Lower leg skin (tissue), 4 donors: ENCODE measurements around the gene ZNF540. TPM values are rescaled to one million over a fixed set of nuclear protein-coding genes. Genes with fewer than 3 reads are reported as not detected.

Source experiments
- DNase-seq, 2 donors: peaks; one replicate each; pipeline ENCODE4 v3.0.0-alpha.2; 2019; ENCODE audit warnings: low spot score in 2 of 2
- H3K4me3 ChIP-seq: fragments of 200-600 bp; sonication (generic); 2 replicates; pipeline ENCODE4 v1.5.1; 2017; ENCODE audit warnings: mild to moderate bottlenecking, low read depth; ENCODE audit not compliant: poor library complexity, severe bottlenecking
- CTCF ChIP-seq, 3 donors: fragments of 450-650 bp; IDR thresholded peaks; one replicate each; pipeline ENCODE4 v1.5.1; 2016; ENCODE audit warnings: antibody characterized with exemption in 3 of 3, mild to moderate bottlenecking in 3 of 3, moderate library complexity in 2 of 3
- POLR2A ChIP-seq, 2 donors: fragments of 450-650 bp; IDR thresholded peaks; one replicate each; pipeline ENCODE4 v1.6.1; 2016 to 2017; ENCODE audit warnings: antibody characterized with exemption in 2 of 2, mild to moderate bottlenecking in 1 of 2, moderate library complexity in 1 of 2
- WGBS, 2 donors: methylation state at CpG; one replicate each; pipeline ENCODE4 v1.1.5; 2018; 5-methylcytosine and 5-hydroxymethylcytosine counted together
- intact Hi-C: fragments of 100-400 bp; cut with DNase I; formaldehyde crosslinking; loops from one replicate; pipeline ENCODE4 v1.15.0; 2023; ENCODE audit warnings: low total_unique reads
- total RNA-seq, 4 donors: library from RNA; depleted of rRNA; stranded (reverse); fragments of >200 nt; gene quantifications; one replicate each; pipeline ENCODE4 v1.1.0, GENCODE V29; 2016

Gene ZNF540
- total RNA-seq, 4 donors from 2014 or later = 1.0 to 6.9 (median 2.0) TPM

GRCh38 chr19:37572203-37572602, 22.5 kb upstream of the ZNF540 start:
- no peak overlapping the region for H3K4me3 ChIP-seq
- TF ChIP-seq CTCF (IDR thresholded peaks at IDR 0.05) = no peak
- TF ChIP-seq POLR2A (IDR thresholded peaks at IDR 0.05) = no peak
- intact Hi-C loops = no loop called here
- DNase-seq = no peak

DNA sequence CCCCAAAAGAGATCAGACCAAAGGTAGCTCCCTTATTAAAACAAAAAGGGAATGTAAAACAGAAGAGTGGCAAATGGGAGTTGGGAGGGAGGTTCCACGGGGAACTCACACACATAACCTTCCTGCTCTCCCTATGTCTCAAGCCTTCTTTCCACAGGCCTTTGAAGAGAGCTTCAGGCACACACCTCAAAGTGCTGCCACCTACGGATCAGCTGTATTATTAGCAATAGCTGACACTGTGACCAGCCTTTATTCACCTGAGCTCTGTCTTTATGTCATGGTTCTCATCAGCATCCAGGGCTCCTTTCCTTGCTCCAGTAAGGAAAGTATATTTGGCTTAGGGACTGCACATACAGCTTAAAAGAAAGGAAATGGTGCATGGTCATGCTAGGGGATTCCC, 11.3 kb upstream of the ZNF540 start:
- TF ChIP-seq POLR2A (IDR thresholded peaks at IDR 0.05) (no peak), CTCF (IDR thresholded peaks at IDR 0.05) (no peak)
- DNase-seq = no peak
- H3K4me3 ChIP-seq = no peak overlapping the region
- intact Hi-C loops = no loop called here
- WGBS, 2 donors = 73 to 79% methylated on average over 2 of the region's 2 CpGs

DNA sequence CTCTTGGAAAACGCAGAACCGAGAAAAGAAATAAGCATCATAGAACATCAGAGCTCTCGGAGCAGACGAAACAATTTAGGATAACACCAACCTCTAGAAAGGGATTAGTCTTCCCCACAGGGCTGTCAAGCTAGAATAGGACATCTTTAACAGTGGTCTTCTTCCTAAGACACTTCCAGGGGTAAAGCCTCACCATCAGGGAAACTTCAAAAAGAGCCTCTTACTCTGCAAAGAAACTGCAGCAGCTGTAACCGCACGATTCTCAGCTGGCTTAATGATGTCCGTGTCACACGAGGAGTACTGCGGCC, 726 bp upstream of the ZNF540 start:
- WGBS, 2 donors = 2% methylated on average over 9 of the region's 9 CpGs
- DNase-seq = no peak
- intact Hi-C loops = no loop called here
- peak overlapping the region; percentile 73 for H3K4me3 ChIP-seq
- TF ChIP-seq CTCF (IDR thresholded peaks at IDR 0.05) = no peak
- no peak for TF ChIP-seq POLR2A (IDR thresholded peaks at IDR 0.05)

DNA sequence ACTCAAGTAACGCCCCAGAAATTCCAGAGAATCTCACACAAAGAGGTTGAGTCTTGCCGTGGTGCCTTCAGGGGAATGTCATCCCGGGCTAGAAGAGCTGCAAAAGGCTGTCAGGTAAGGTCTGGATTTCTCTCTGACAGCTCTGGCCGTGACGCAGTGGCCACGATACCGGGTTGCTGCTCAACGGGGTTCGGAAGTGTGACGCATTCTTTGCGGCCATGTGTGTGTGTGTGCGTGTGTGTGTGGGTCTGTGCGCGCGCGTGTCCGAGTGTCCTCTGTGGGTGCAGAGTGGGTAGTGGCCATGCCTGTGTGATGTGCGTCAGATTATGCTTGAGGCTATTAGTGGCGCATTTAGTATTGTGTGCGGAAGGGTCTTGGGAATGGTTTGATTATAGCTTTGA, 306 bp downstream of the ZNF540 start:
- TF ChIP-seq POLR2A (IDR thresholded peaks at IDR 0.05) (no peak), CTCF (IDR thresholded peaks at IDR 0.05) (no peak)
- peak; percentile 50 to 91 for DNase-seq
- 0 to 1% methylated on average over 12 to 20 of the region's 20 CpGs for WGBS, 2 donors
- intact Hi-C loops = no loop called here
- H3K4me3 ChIP-seq = peak overlapping the region; percentile 73

DNA sequence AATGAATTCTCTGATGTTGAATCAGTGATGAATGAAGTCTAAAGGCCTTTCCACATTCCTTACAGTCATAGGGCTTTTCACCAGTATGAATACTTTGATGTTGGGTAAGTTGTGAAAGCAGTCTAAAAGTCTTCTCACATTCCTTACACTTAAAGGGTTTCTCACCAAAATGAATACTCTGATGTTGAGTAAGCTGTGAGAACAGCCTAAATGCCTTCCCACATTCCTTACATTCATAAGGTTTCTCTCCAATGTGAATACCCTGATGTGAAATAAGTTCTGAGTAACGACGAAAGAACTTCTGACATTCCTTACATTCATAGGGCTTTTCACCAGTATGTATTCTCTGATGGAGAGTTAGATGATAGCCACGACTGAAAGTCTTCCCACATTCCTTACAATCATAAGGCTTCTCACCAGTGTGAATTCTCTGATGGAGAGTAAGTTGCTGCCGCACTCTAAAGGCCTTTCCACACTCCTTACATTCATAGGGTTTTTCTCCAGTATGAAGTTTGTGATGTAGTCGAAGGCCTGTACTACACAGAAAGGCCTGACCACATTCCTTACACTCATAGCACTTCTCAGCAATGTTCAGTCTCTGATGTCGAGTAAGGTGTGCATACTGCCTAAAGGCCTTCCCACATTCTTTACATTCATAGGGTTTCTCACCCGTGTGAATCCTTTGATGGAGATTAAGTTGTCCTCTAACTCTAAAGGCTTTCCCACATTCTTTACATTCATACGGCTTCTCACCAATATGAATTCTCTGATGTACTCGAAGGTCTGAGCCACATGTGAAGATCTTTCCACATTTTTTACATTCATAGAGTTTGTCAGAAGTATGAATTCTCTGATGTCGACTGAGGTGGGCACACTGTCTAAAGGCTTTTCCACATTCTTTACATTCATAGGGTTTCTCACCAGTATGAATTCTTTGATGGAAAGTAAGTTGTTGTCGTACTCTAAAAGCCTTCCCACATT, 40.7 kb downstream of the ZNF540 start:
- intact Hi-C loops = no loop called here
- 91 to 95% methylated on average over 11 of the region's 11 CpGs for WGBS, 2 donors
- TF ChIP-seq CTCF (IDR thresholded peaks at IDR 0.05) (no peak), POLR2A (IDR thresholded peaks at IDR 0.05) (no peak)
- no peak overlapping the region for H3K4me3 ChIP-seq
- no peak for DNase-seq

GRCh38 chr19:37654118-37654517, 59.4 kb downstream of the ZNF540 start:
- no peak for DNase-seq
- intact Hi-C loops = no loop called here
- no peak overlapping the region for H3K4me3 ChIP-seq
- WGBS, 2 donors = 0 to 2% methylated on average over 5 of the region's 5 CpGs
- TF ChIP-seq CTCF (IDR thresholded peaks at IDR 0.05) = no peak
- TF ChIP-seq POLR2A (IDR thresholded peaks at IDR 0.05) = no peak
